K562 (cell line): ENCODE data around the gene CYP4V2. TPM values are rescaled to one million over a fixed set of nuclear protein-coding genes. Genes with fewer than 3 reads are reported as not detected.
"Not testable (repeated sequence)": the region's sequence is repeated elsewhere in the genome, so short reads cannot be mapped to it uniquely, and the experiment has no call there.

Experiments used
- ATAC-seq: fragments of 200-7000 bp; cut with Tn5 transposase; 3 replicates; pipeline ENCODE4 v1.9.1; 2020; ENCODE audit warnings: moderate library complexity
- BruUV-seq: library from RNA; stranded (reverse); fragments of 400-500 nt; replicated peaks from 2 replicates; lab custom pipeline; 2021; lab: Mats Ljungman, UMichigan
- CTCF ChIA-PET: fragments of 300-600 bp; formaldehyde crosslinking; extraction: SDS; loops from one replicate; lab custom pipeline; 2021; ENCODE audit warnings: low intra/inter-chr PET ratio; lab: Yijun Ruan, JAX
- POLR2A ChIA-PET: fragments of 300-600, 350-650 bp; sonication (Branson Sonifier 250); formaldehyde crosslinking; extraction: SDS; loops from one replicate; lab custom pipeline; 2021; ENCODE audit warnings: antibody characterized with exemption, inconsistent platforms; lab: Yijun Ruan, JAX
- DNase-seq, 4 experiments: peaks; one replicate each; pipeline versions ENCODE4 v3.0.0 to v3.0.0-alpha.2; 2011 to 2018; ENCODE audit warnings: low spot score in 3 of 4, mixed read lengths in 3 of 4; ENCODE audit errors: extremely low read depth in 1 of 4
- FAIRE-seq: peaks from 2 replicates; lab custom pipeline; 2011; peaks lifted over from hg19 to GRCh38; lab: Jason Lieb, UNC
- H2AFZ ChIP-seq: 2 replicates; pipeline ENCODE4 v1.6.0; 2011; ENCODE audit warnings: low read depth, low read length, control low read depth, inconsistent platforms
- H3K27ac ChIP-seq: fragments of 200-600 bp; 3 replicates; pipeline ENCODE4 v1.8.0; 2011; ENCODE audit warnings: low read depth, mild to moderate bottlenecking, control low read depth, inconsistent platforms, low read length, moderate library complexity, mixed read lengths; ENCODE audit errors: extremely low read depth
- H3K27me3 ChIP-seq, 2 experiments: fragments of 300-600 bp in 1 of 2; 2 replicates in 1 of 2; 3 replicates in 1 of 2; pipeline versions ENCODE4 v1.6.0 to v1.8.0; 2011; ENCODE audit warnings: inconsistent platforms in 2 of 2, low read length in 2 of 2, mild to moderate bottlenecking in 1 of 2, mixed read lengths in 1 of 2, moderate library complexity in 1 of 2; ENCODE audit not compliant: control insufficient read depth in 2 of 2, insufficient read depth in 2 of 2
- H3K36me3 ChIP-seq: fragments of 300-600 bp; 3 replicates; pipeline ENCODE4 v1.8.0; 2011; ENCODE audit warnings: mild to moderate bottlenecking, low read length, inconsistent platforms; ENCODE audit not compliant: control insufficient read depth, insufficient read depth
- H3K4me1 ChIP-seq, 2 experiments: fragments of 200-600 bp in 1 of 2; replicated peaks in 1 of 2; 2 replicates in 1 of 2; 3 replicates in 1 of 2; pipeline versions ENCODE4 v1.5.1 to v1.8.0; 2011; ENCODE audit warnings: inconsistent platforms in 2 of 2, low read length in 2 of 2, mild to moderate bottlenecking in 1 of 2, mixed read lengths in 1 of 2, moderate library complexity in 1 of 2; ENCODE audit not compliant: control insufficient read depth in 2 of 2, insufficient read depth in 2 of 2
- H3K4me2 ChIP-seq: 2 replicates; pipeline ENCODE4 v1.6.1; 2011; ENCODE audit warnings: low read length, control low read depth, inconsistent platforms, mixed read lengths; ENCODE audit not compliant: insufficient read depth
- H3K4me3 ChIP-seq: fragments of 200-600 bp; sonication (generic), shearing (Covaris generic); 2 replicates; pipeline ENCODE4 v1.5.1; 2016; ENCODE audit warnings: control low read depth, inconsistent platforms
- H3K79me2 ChIP-seq: fragments of 200-600 bp; 3 replicates; pipeline ENCODE4 v1.8.0; 2011; ENCODE audit warnings: low read length, inconsistent platforms; ENCODE audit not compliant: control insufficient read depth, insufficient read depth
- H3K9ac ChIP-seq, 2 experiments: 2 replicates each; pipeline versions ENCODE4 v1.6.0 to v1.6.1; 2011; ENCODE audit warnings: low read depth in 2 of 2, low read length in 2 of 2, control low read depth in 1 of 2, inconsistent platforms in 1 of 2, mild to moderate bottlenecking in 1 of 2, mixed read lengths in 1 of 2; ENCODE audit not compliant: insufficient read depth in 1 of 2
- H3K9me1 ChIP-seq: one replicate; pipeline ENCODE4 v1.6.0; 2011; ENCODE audit warnings: inconsistent platforms, mild to moderate bottlenecking, low read length, moderate library complexity; ENCODE audit not compliant: control insufficient read depth, insufficient read depth
- H3K9me3 ChIP-seq: replicated peaks from 2 replicates; pipeline ENCODE4 v1.5.1; 2011; ENCODE audit warnings: low read depth, low read length, inconsistent platforms; ENCODE audit not compliant: control insufficient read depth, insufficient read depth
- H4K20me1 ChIP-seq: replicated peaks from 2 replicates; pipeline ENCODE4 v1.6.1; 2011; ENCODE audit warnings: low read length, inconsistent platforms, mixed read lengths; ENCODE audit not compliant: control insufficient read depth, insufficient read depth
- ARID1B ChIP-seq: fragments of 450-650 bp; IDR thresholded peaks from 2 replicates; pipeline ENCODE4 v1.6.1; 2016; ENCODE audit warnings: antibody characterized with exemption, mild to moderate bottlenecking, inconsistent platforms
- BHLHE40 ChIP-seq: IDR thresholded peaks from 2 replicates; pipeline ENCODE4 v1.6.1; 2011; ENCODE audit warnings: low read length, improper control_type of control experiment
- CBFB ChIP-seq: sonication (generic); formaldehyde crosslinking; IDR thresholded peaks from 2 replicates; pipeline ENCODE4 v1.4.0; 2020; ENCODE audit warnings: mild to moderate bottlenecking, missing genetic modification reagents
- LEF1 ChIP-seq: fragments of 450-650 bp; IDR thresholded peaks from 2 replicates; pipeline ENCODE4 v1.6.1; 2016; ENCODE audit warnings: mild to moderate bottlenecking
- MAFF ChIP-seq: IDR thresholded peaks from 2 replicates; pipeline ENCODE4 v1.6.1; 2012; ENCODE audit warnings: low read length, improper control_type of control experiment
- NR1H2 ChIP-seq: sonication (generic); formaldehyde crosslinking; IDR thresholded peaks from 2 replicates; pipeline ENCODE4 v1.4.0; 2020; ENCODE audit warnings: mild to moderate bottlenecking, missing genetic modification reagents
- NR2F6 ChIP-seq: fragments of 450-650 bp; formaldehyde crosslinking; IDR thresholded peaks from 2 replicates; pipeline ENCODE4 v1.4.0; 2020; ENCODE audit warnings: mild to moderate bottlenecking
- OTX1 ChIP-seq: fragments of 450-650 bp; formaldehyde crosslinking; IDR thresholded peaks from 2 replicates; pipeline ENCODE4 v1.4.0; 2022; ENCODE audit warnings: mild to moderate bottlenecking
- SPI1 ChIP-seq: IDR thresholded peaks from 2 replicates; pipeline ENCODE4 v1.6.1; 2011; ENCODE audit warnings: low read depth, low read length, control low read depth, borderline replicate concordance
- TAL1 ChIP-seq: fragments of 450-650 bp; IDR thresholded peaks from 2 replicates; pipeline ENCODE4 v1.6.1; 2016; ENCODE audit warnings: mild to moderate bottlenecking
- XRCC5 ChIP-seq: fragments of 200-400 bp; formaldehyde crosslinking; IDR thresholded peaks from 2 replicates; pipeline ENCODE4 v1.6.1; 2017; ENCODE audit warnings: low read depth, mild to moderate bottlenecking, low read length
- ZNF347 ChIP-seq: fragments of 450-650 bp; formaldehyde crosslinking; IDR thresholded peaks from 2 replicates; pipeline ENCODE4 v1.4.0; 2020; ENCODE audit warnings: low read depth, mild to moderate bottlenecking, moderate library complexity
- WGBS: fragments of 100-300 bp; shearing (Covaris generic); methylation state at CpG from one replicate; pipeline ENCODE4 v1.1.6; 2016; ENCODE audit warnings: low coverage, mixed read lengths; ENCODE audit not compliant: insufficient coverage; ENCODE audit errors: missing lambda C conversion rate; 5-methylcytosine and 5-hydroxymethylcytosine counted together
- in situ Hi-C: fragments of 300-500 bp; cut with MboI; formaldehyde crosslinking; loops from 4 replicates; pipeline ENCODE4 v1.15.0; 2018; ENCODE audit warnings: inconsistent platforms, mixed read lengths
- intact Hi-C: fragments of 100-400 bp; cut with micrococcal nuclease; formaldehyde crosslinking; loops from 2 replicates; pipeline ENCODE4 v1.14.2; 2022
- polyA plus RNA-seq, 8 experiments: library from polyadenylated mRNA; depleted of rRNA in 4 of 8; stranded (reverse) in 5 of 8; unstranded in 3 of 8; fragments of >200 nt; fragmentation: Nextera tagmentation in 2 of 8; fragmentation: Illumina TruSeq in 1 of 8; extraction: Ambion mirVana in 2 of 8; extraction: Trizol in 1 of 8; gene quantifications; 2 replicates each; pipeline versions ENCODE4 v1.2.1 to v1.2.3, GENCODE V29; 2011 to 2014; ENCODE audit warnings: inconsistent platforms in 1 of 8, missing spikeins in 1 of 8
- total RNA-seq, 7 experiments: library from RNA; depleted of rRNA in 6 of 7; stranded (reverse); fragments of >200 nt in 6 of 7; fragmentation: Illumina TruSeq in 2 of 7; extraction: Trizol in 2 of 7; gene quantifications; 2 replicates each; pipeline versions ENCODE4 v1.2.1 to v1.2.3, GENCODE V29; 2011 to 2021; ENCODE audit warnings: low replicate concordance in 1 of 7
- TF ChIP-seq, protein P1 (sequence below): fragments of 250-450 bp; sonication (Bioruptor Pico); IDR thresholded peaks from 2 replicates; pipeline ENCODE4 v1.4.0; 2020; ENCODE audit warnings: mild to moderate bottlenecking, moderate library complexity
- TF ChIP-seq, protein P2 (sequence below): fragments of 200-800 bp; sonication (Bioruptor generic); IDR thresholded peaks from 2 replicates; pipeline ENCODE4 v1.6.1; 2017; ENCODE audit warnings: missing genetic modification characterization, missing compliant biosample characterization

Gene CYP4V2
- total and polyA plus RNA-seq, 9 of the 15 experiments (the other 6 are each of a cell fraction or from before 2014, with no cell fraction given), result 1.1 to 8.3 (median 3.9) TPM

DNA sequence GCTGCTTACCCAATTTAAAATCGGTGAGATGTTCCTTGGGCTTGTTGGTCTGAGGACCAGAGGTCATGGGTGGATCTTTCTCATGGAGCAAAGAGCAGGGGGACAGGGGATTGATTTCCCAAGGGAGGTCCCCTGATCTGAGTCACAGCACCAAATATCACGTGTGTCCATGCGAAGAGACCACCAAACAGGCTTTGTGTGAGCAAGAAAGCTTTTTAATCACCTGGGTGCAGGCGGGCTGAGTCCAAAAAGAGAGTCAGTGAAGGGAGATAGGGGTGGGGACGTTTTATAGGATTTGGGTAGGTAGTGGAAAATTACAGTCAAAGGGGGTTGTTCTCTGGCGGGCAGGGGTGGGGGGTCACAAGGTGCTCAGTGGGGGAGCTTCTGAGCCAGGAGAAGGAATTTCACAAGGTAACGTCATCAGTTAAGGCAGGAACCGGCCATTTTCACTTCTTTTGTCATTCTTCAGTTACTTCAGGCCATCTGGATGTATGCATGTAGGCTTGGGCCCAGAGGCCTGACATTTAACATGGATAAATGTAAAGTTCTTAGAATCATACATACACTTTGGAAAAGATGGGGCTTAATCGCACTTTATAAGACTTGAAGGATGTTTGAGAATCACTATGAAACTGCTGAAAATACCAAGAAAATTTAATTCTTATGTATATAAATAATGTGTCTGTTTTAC lies 55.8 kb downstream of the CYP4V2 start:
- in situ Hi-C loops, ATAC-seq, H3K27me3 ChIP-seq, H3K9ac ChIP-seq, H3K79me2 ChIP-seq, H3K4me3 ChIP-seq, H3K27ac ChIP-seq, H3K4me2 ChIP-seq, H3K9me3 ChIP-seq, H2AFZ ChIP-seq, POLR2A ChIA-PET, H3K9me1 ChIP-seq, CTCF ChIA-PET, BruUV-seq, intact Hi-C loops, H3K4me1 ChIP-seq, H4K20me1 ChIP-seq, DNase-seq, FAIRE-seq, H3K36me3 ChIP-seq: not testable (repeated sequence)
- 1% methylated on average over 6 of the region's 9 CpGs for WGBS

DNA sequence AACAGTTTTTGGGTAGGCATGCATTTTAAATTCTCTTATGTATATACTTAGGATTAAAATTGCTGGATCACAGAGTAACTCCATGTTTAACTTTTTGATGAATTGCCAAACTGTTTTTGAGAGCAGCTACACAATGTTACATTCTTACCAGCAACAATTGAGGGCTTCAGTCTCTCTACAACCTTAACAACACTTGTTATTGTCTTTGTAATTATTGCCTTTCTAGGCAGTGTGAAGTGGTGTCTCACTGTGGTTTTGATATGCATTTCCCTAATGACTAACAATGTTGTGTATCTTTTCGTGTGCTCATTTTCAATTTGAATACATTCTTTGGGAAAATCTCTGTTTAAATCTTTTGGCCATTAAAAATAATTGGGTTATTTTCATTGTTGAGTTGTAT lies 57.3 kb downstream of the CYP4V2 start:
- intact Hi-C loops, result no loop called here
- Histone ChIP-seq H3K27ac (no peak overlapping the region), H3K9me3 (no peaks in the 10 kb centered on the region), H4K20me1 (no peaks in the 10 kb centered on the region), H3K4me1 (no peaks in the 10 kb centered on the region), H3K9me1 (no peaks in the 10 kb centered on the region), H2AFZ (no peak overlapping the region), H3K27me3 (peaks cover 0 to 9% of the 10 kb centered on the region in 2 experiments; a peak in 3 of 5 replicates), H3K4me2 (no peak overlapping the region), H3K9ac (no peak overlapping the region), H3K36me3 (no peaks in the 10 kb centered on the region), H3K79me2 (no peaks in the 10 kb centered on the region), H3K4me3 (no peak overlapping the region)
- DNase-seq (no peak), FAIRE-seq (no peak), ATAC-seq (no peak)
- ChIA-PET CTCF (no interaction called here), POLR2A (no interaction called here)
- in situ Hi-C loops, result no loop called here
- no TSS peak for BruUV-seq
- WGBS, result 0% methylated on average over 1 of the region's 1 CpG
- no peak for TF ChIP-seq CBFB (CRISPR knock-in tag)
- no peak for TF ChIP-seq ZNF347 (CRISPR knock-in tag)
- TF ChIP-seq, protein P1, sequence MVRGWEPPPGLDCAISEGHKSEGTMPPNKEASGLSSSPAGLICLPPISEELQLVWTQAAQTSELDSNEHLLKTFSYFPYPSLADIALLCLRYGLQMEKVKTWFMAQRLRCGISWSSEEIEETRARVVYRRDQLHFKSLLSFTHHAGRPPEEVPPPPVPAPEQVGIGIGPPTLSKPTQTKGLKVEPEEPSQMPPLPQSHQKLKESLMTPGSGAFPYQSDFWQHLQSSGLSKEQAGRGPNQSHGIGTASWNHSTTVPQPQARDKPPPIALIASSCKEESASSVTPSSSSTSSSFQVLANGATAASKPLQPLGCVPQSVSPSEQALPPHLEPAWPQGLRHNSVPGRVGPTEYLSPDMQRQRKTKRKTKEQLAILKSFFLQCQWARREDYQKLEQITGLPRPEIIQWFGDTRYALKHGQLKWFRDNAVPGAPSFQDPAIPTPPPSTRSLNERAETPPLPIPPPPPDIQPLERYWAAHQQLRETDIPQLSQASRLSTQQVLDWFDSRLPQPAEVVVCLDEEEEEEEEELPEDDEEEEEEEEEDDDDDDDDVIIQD (CRISPR knock-in tag), result no peak
- no peak for TF ChIP-seq SPI1
- no peak for TF ChIP-seq ARID1B
- TF ChIP-seq NR2F6 (CRISPR knock-in tag), result no peak
- TF ChIP-seq, protein P2, sequence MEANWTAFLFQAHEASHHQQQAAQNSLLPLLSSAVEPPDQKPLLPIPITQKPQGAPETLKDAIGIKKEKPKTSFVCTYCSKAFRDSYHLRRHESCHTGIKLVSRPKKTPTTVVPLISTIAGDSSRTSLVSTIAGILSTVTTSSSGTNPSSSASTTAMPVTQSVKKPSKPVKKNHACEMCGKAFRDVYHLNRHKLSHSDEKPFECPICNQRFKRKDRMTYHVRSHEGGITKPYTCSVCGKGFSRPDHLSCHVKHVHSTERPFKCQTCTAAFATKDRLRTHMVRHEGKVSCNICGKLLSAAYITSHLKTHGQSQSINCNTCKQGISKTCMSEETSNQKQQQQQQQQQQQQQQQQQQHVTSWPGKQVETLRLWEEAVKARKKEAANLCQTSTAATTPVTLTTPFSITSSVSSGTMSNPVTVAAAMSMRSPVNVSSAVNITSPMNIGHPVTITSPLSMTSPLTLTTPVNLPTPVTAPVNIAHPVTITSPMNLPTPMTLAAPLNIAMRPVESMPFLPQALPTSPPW (CRISPR knock-in tag), result no peak
- no peak for TF ChIP-seq XRCC5
- TF ChIP-seq NR1H2 (CRISPR knock-in tag), result no peak
- no peak for TF ChIP-seq BHLHE40
- no peak for TF ChIP-seq TAL1
- TF ChIP-seq LEF1, result no peak
- TF ChIP-seq OTX1 (CRISPR knock-in tag), result no peak
- no peak for TF ChIP-seq MAFF
